ENCODE measurements around the gene FYN.
"Not testable (repeated sequence)": the region's sequence is repeated elsewhere in the genome, so short reads cannot be mapped to it uniquely, and the experiment has no call there.

The FYN gene

GRCh38 chr6:111700135-111700690 lies 173.0 kb downstream of the FYN start:
- no peak for DNase-seq

- no peak for DNase-seq
Observed at GRCh38 chr6:111699123-111699522, 174.1 kb downstream of the FYN start.

- no peak for DNase-seq
Observed at GRCh38 chr6:111696814-111697213, 176.4 kb downstream of the FYN start.

GRCh38 chr6:111692327-111693164 lies 180.7 kb downstream of the FYN start:
- no peak for DNase-seq

- DNase-seq = no peak
Observed at GRCh38 chr6:111691345-111692225, 181.7 kb downstream of the FYN start.

- DNase-seq = no peak
Observed at GRCh38 chr6:111689946-111690345, 183.3 kb downstream of the FYN start.

GRCh38 chr6:111689419-111689818 lies 183.8 kb downstream of the FYN start:
- no peak for DNase-seq

GRCh38 chr6:111688331-111688730 lies 184.9 kb downstream of the FYN start:
- DNase-seq = no peak

GRCh38 chr6:111687652-111688051 lies 185.6 kb downstream of the FYN start:
- DNase-seq = no peak

GRCh38 chr6:111686932-111687266 lies 186.4 kb downstream of the FYN start:
- no peak for DNase-seq

- DNase-seq = no peak
Observed at GRCh38 chr6:111686249-111686931, 186.9 kb downstream of the FYN start.

GRCh38 chr6:111685526-111685925 lies 187.7 kb downstream of the FYN start:
- no peak for DNase-seq

GRCh38 chr6:111685058-111685457 lies 188.2 kb downstream of the FYN start:
- DNase-seq = no peak

GRCh38 chr6:111683749-111684267 lies 189.4 kb downstream of the FYN start:
- DNase-seq = no peak

GRCh38 chr6:111683157-111683556 lies 190.1 kb downstream of the FYN start:
- DNase-seq = no peak

- DNase-seq = no peak
Observed at GRCh38 chr6:111681860-111682259, 191.4 kb downstream of the FYN start.

- DNase-seq = not testable (repeated sequence)
Observed at GRCh38 chr6:111680811-111681609, 192.2 kb downstream of the FYN start.

GRCh38 chr6:111680015-111680712 lies 193.1 kb downstream of the FYN start:
- no peak for DNase-seq

- no peak for DNase-seq
Observed at GRCh38 chr6:111679126-111679858, 194.0 kb downstream of the FYN start.

- DNase-seq = no peak
Observed at GRCh38 chr6:111677249-111677990, 195.8 kb downstream of the FYN start.
